H1 (cell line): ENCODE data around the gene AP5S1. TPM values are rescaled to one million over a fixed set of nuclear protein-coding genes. Genes with fewer than 3 reads are reported as not detected.

Source experiments
- CTCF ChIA-PET: fragments of 300-600 bp; sonication (Branson Sonifier 250); formaldehyde crosslinking; loops from one replicate; lab custom pipeline; 2021; ENCODE audit not compliant: partially characterized antibody; lab: Charles Lee
- POLR2A ChIA-PET: fragments of 300-600 bp; sonication (Branson Sonifier 250); formaldehyde crosslinking; loops from one replicate; lab custom pipeline; 2021; ENCODE audit warnings: inconsistent platforms; ENCODE audit not compliant: partially characterized antibody; lab: Charles Lee
- DNase-seq, 2 experiments: peaks; one replicate each; pipeline versions ENCODE4 v3.0.0 to v3.0.0-alpha.2; 2010 to 2022; ENCODE audit warnings: low spot score in 2 of 2, low read depth in 1 of 2, mixed read lengths in 1 of 2
- FAIRE-seq: peaks from 2 replicates; lab custom pipeline; 2011; peaks lifted over from hg19 to GRCh38; lab: Jason Lieb, UNC
- H2AFZ ChIP-seq: 2 replicates; pipeline ENCODE4 v1.8.1; 2012; ENCODE audit warnings: low read length, inconsistent platforms
- H2AK5ac ChIP-seq: 2 replicates; pipeline ENCODE4 v1.6.1; 2013; ENCODE audit warnings: low read depth, low read length
- H2BK120ac ChIP-seq: replicated peaks from 2 replicates; pipeline ENCODE3; 2013; ENCODE audit warnings: low read depth, low read length, inconsistent platforms
- H2BK12ac ChIP-seq: 2 replicates; pipeline ENCODE4 v1.6.1; 2013; ENCODE audit warnings: low read depth, low read length
- H2BK15ac ChIP-seq: 2 replicates; pipeline ENCODE4 v1.6.1; 2013; ENCODE audit warnings: low read length
- H2BK20ac ChIP-seq: 2 replicates; pipeline ENCODE4 v1.6.1; 2013; ENCODE audit warnings: low read length
- H2BK5ac ChIP-seq: 2 replicates; pipeline ENCODE4 v1.6.1; 2013; ENCODE audit warnings: low read depth, low read length
- H3K14ac ChIP-seq: 2 replicates; pipeline ENCODE4 v1.6.1; 2013; ENCODE audit warnings: inconsistent platforms; ENCODE audit not compliant: insufficient read length
- H3K18ac ChIP-seq: 2 replicates; pipeline ENCODE4 v1.6.1; 2013; ENCODE audit warnings: low read length; ENCODE audit errors: extremely low read depth
- H3K23ac ChIP-seq: 2 replicates; pipeline ENCODE4 v1.6.1; 2013; ENCODE audit warnings: inconsistent platforms; ENCODE audit not compliant: insufficient read length
- H3K23me2 ChIP-seq: 2 replicates; pipeline ENCODE4 v1.6.1; 2013; ENCODE audit warnings: low read depth, low read length
- H3K27ac ChIP-seq: 2 replicates; pipeline ENCODE4 v1.6.1; 2011; ENCODE audit warnings: low read depth, low read length, inconsistent platforms
- H3K27me3 ChIP-seq, 4 experiments: replicated peaks in 1 of 4; 1 replicate in 1 of 4; 2 replicates in 3 of 4; pipeline versions ENCODE4 v1.6.1 to v1.8.1; 2011 to 2013; ENCODE audit warnings: low read length in 3 of 4, mild to moderate bottlenecking in 3 of 4, inconsistent platforms in 2 of 4, mixed read lengths in 2 of 4, moderate library complexity in 1 of 4; ENCODE audit not compliant: control insufficient read depth in 3 of 4, insufficient read depth in 3 of 4; ENCODE audit errors: extremely low read depth in 1 of 4
- H3K36me3 ChIP-seq, 4 experiments: 2 replicates each; pipeline versions ENCODE4 v1.6.1 to v1.8.1; 2011 to 2013; ENCODE audit warnings: mild to moderate bottlenecking in 4 of 4, low read length in 3 of 4, moderate library complexity in 2 of 4, control low read depth in 1 of 4, inconsistent platforms in 1 of 4; ENCODE audit not compliant: insufficient read depth in 4 of 4, control insufficient read depth in 2 of 4
- H3K4ac ChIP-seq: replicated peaks from 2 replicates; pipeline ENCODE3; 2013; ENCODE audit warnings: low read length, low read depth, mixed read lengths, inconsistent platforms; ENCODE audit not compliant: insufficient read length
- H3K4me1 ChIP-seq, 4 experiments: replicated peaks in 1 of 4; 1 replicate in 1 of 4; 2 replicates in 3 of 4; pipeline versions ENCODE4 v1.6.1 to v1.8.1; 2011 to 2013; ENCODE audit warnings: low read length in 3 of 4, inconsistent platforms in 2 of 4, mixed read lengths in 1 of 4; ENCODE audit not compliant: insufficient read depth in 4 of 4, control insufficient read depth in 3 of 4
- H3K4me2 ChIP-seq, 2 experiments: 2 replicates each; pipeline versions ENCODE4 v1.6.1 to v1.8.1; 2011 to 2013; ENCODE audit warnings: low read depth in 2 of 2, low read length in 2 of 2, control low read depth in 1 of 2, inconsistent platforms in 1 of 2, mild to moderate bottlenecking in 1 of 2; ENCODE audit not compliant: insufficient read depth in 1 of 2
- H3K4me3 ChIP-seq, 4 experiments: fragments of 200-600, 300-600 bp in 1 of 4; sonication (generic), shearing (Covaris generic), sonication (Bioruptor Twin) in 1 of 4; 2 replicates each; pipeline versions ENCODE4 v1.5.1 to v1.8.1; 2011 to 2016; ENCODE audit warnings: low read length in 4 of 4, low read depth in 3 of 4, control low read depth in 2 of 4, inconsistent platforms in 2 of 4, mild to moderate bottlenecking in 2 of 4, mixed read lengths in 1 of 4, moderate library complexity in 1 of 4; ENCODE audit not compliant: insufficient read depth in 2 of 4; ENCODE audit errors: extremely low read depth in 1 of 4
- H3K56ac ChIP-seq: replicated peaks from 2 replicates; pipeline ENCODE3; 2013; ENCODE audit warnings: low read depth, mild to moderate bottlenecking, mixed read lengths, low read length, inconsistent platforms; ENCODE audit not compliant: insufficient read length
- H3K79me1 ChIP-seq: 2 replicates; pipeline ENCODE4 v1.6.1; 2013; ENCODE audit warnings: low read depth, low read length, control low read depth
- H3K79me2 ChIP-seq, 2 experiments: 2 replicates each; pipeline versions ENCODE4 v1.6.1 to v1.8.1; 2012 to 2013; ENCODE audit warnings: low read length in 2 of 2, mild to moderate bottlenecking in 2 of 2, inconsistent platforms in 1 of 2; ENCODE audit not compliant: insufficient read depth in 2 of 2, control insufficient read depth in 1 of 2
- H3K9ac ChIP-seq, 4 experiments: replicated peaks in 1 of 4; 1 replicate in 1 of 4; 2 replicates in 3 of 4; pipeline versions ENCODE4 v1.6.1 to v1.8.1; 2011 to 2013; ENCODE audit warnings: low read depth in 3 of 4, low read length in 3 of 4, control low read depth in 2 of 4, mild to moderate bottlenecking in 2 of 4, moderate library complexity in 2 of 4, inconsistent platforms in 1 of 4; ENCODE audit errors: extremely low read depth in 1 of 4
- H3K9me3 ChIP-seq, 2 experiments: 2 replicates each; pipeline versions ENCODE4 v1.6.1 to v1.8.1; 2012 to 2013; ENCODE audit warnings: mild to moderate bottlenecking in 2 of 2, moderate library complexity in 2 of 2, control low read depth in 1 of 2, inconsistent platforms in 1 of 2, low read depth in 1 of 2, low read length in 1 of 2, mixed read lengths in 1 of 2; ENCODE audit not compliant: insufficient read depth in 2 of 2
- H4K20me1 ChIP-seq, 2 experiments: replicated peaks in 1 of 2; 2 replicates each; pipeline versions ENCODE3 to v1.8.1; 2011 to 2013; ENCODE audit warnings: inconsistent platforms in 2 of 2, low read length in 2 of 2, mild to moderate bottlenecking in 1 of 2; ENCODE audit not compliant: insufficient read depth in 2 of 2, control insufficient read depth in 1 of 2
- H4K5ac ChIP-seq: 2 replicates; pipeline ENCODE4 v1.6.1; 2013; ENCODE audit warnings: low read length, low read depth, mixed read lengths, inconsistent platforms; ENCODE audit not compliant: insufficient read length
- H4K8ac ChIP-seq: 2 replicates; pipeline ENCODE4 v1.8.0; 2013; ENCODE audit warnings: mild to moderate bottlenecking, moderate library complexity, low read length, inconsistent platforms; ENCODE audit not compliant: insufficient read depth; ENCODE audit errors: extremely low read depth
- H4K91ac ChIP-seq: replicated peaks from 2 replicates; pipeline ENCODE3; 2013; ENCODE audit warnings: low read length, mixed read lengths, inconsistent platforms; ENCODE audit not compliant: insufficient read length
- EGR1 ChIP-seq: IDR thresholded peaks from 2 replicates; pipeline ENCODE4 v1.6.1; 2011; ENCODE audit warnings: low read depth, low read length, borderline replicate concordance
- SAP30 ChIP-seq: fragments of 300-600 bp; sonication (generic); IDR thresholded peaks from 2 replicates; pipeline ENCODE4 v1.7.1; 2012; ENCODE audit warnings: low read length, moderate library complexity, mild to moderate bottlenecking, inconsistent platforms; ENCODE audit not compliant: insufficient read depth, insufficient replicate concordance
- SIX5 ChIP-seq: IDR thresholded peaks from 2 replicates; pipeline ENCODE4 v1.6.1; 2011; ENCODE audit warnings: mild to moderate bottlenecking, low read depth, low read length
- TCF12 ChIP-seq: IDR thresholded peaks from 2 replicates; pipeline ENCODE4 v1.6.1; 2011; ENCODE audit warnings: low read depth, mild to moderate bottlenecking, low read length
- WGBS, 2 experiments: shearing (Covaris generic) in 1 of 2; methylation state at CpG; one replicate each; pipeline versions ENCODE4 v1.1.6 to v1.1.7; 2013 to 2015; ENCODE audit warnings: low lambda C conversion rate in 2 of 2, mixed read lengths in 2 of 2, inconsistent platforms in 1 of 2, low coverage in 1 of 2, missing lambda C conversion rate in 1 of 2; ENCODE audit not compliant: insufficient replicate concordance in 2 of 2, insufficient coverage in 1 of 2, insufficient read length in 1 of 2; ENCODE audit errors: extremely low coverage in 1 of 2, missing lambda C conversion rate in 1 of 2; 5-methylcytosine and 5-hydroxymethylcytosine counted together
- polyA plus RNA-seq, 7 experiments: library from polyadenylated mRNA; depleted of rRNA in 3 of 7; stranded (reverse) in 5 of 7; unstranded in 2 of 7; fragments of >200 nt in 5 of 7; fragments of 200-250 nt in 2 of 7; gene quantifications; 1 replicate in 5 of 7; 2 replicates in 1 of 7; 4 replicates in 1 of 7; pipeline versions ENCODE4 v1.2.1 to v1.2.3, GENCODE V29; 2011 to 2013; ENCODE audit warnings: missing spikeins in 2 of 7, mixed read lengths in 2 of 7
- total RNA-seq: library from RNA; stranded (reverse); fragmentation: NEBNext Ultra II Directional; extraction: Animal tissue kit (Norgen Biotek cat#: 25700); gene quantifications from 2 replicates; pipeline ENCODE4 v1.2.1, GENCODE V29; 2021

AP5S1 gene
- total and polyA plus RNA-seq, 2 of the 8 experiments (the other 6 are each of a cell fraction or from before 2014, with no cell fraction given): 3.3 to 3.7 TPM

GRCh38 chr20:3782597-3782996 lies 37.8 kb upstream of the AP5S1 start:
- Histone ChIP-seq H3K79me2 (peaks cover 0 to 10% of the 10 kb centered on the region in 2 experiments; a peak in 1 of 4 replicates), H3K56ac (no peak overlapping the region), H4K20me1 (peaks cover 7 to 11% of the 10 kb centered on the region in 2 experiments), H2BK20ac (no peak overlapping the region), H3K23me2 (peaks cover 16% of the 10 kb centered on the region; the same call in 1 of the 2 replicates), H3K36me3 (peaks cover 0 to 5% (median 0%) of the 10 kb centered on the region in 4 experiments; a peak in 2 of 8 replicates), H2BK15ac (no peak overlapping the region), H2BK5ac (no peak overlapping the region), H4K5ac (no peak overlapping the region), H2BK12ac (no peak overlapping the region), H3K27me3 (peaks cover 0 to 23% (median 17%) of the 10 kb centered on the region in 4 experiments; a peak in 6 of 7 replicates), H3K23ac (no peak overlapping the region), H3K4me1 (peaks cover 0 to 20% (median 11%) of the 10 kb centered on the region in 4 experiments; a peak in 6 of 7 replicates), H3K4me3 (no peak overlapping the region), H2AFZ (no peak overlapping the region), H3K9me3 (no peaks in the 10 kb centered on the region), H3K14ac (no peak overlapping the region), H3K79me1 (peaks cover 11% of the 10 kb centered on the region), H3K4me2 (no peak overlapping the region), H3K27ac (no peak overlapping the region), H2BK120ac (no peak overlapping the region), H3K9ac (no peak overlapping the region), H3K4ac (no peak overlapping the region), H2AK5ac (no peak overlapping the region), H3K18ac (no peak overlapping the region), H4K8ac (no peak overlapping the region), H4K91ac (no peak overlapping the region)
- TF ChIP-seq TCF12 (no peak), SIX5 (no peak), EGR1 (no peak), SAP30 (no peak)
- WGBS, 2 experiments: 73% methylated on average over 6 of the region's 6 CpGs; no CpG with 5 or more reads in 1 of the 2 experiments
- ChIA-PET CTCF (interaction anchor here (0.6 to 9.5 kb wide), 9 partner anchors 9 to 818 kb away, joined by 3 to 128 read pairs (median 4); partner anchors contain the start of gene AP5S1), POLR2A (no interaction called here)
- FAIRE-seq (no peak), DNase-seq (no peak)
